Activated naive CD8-positive, alpha-beta T cell treated with anti-CD3 and anti-CD28 coated beads for 36 hours (primary cell): ENCODE measurements around the gene PSMD6. TPM values are rescaled to one million over a fixed set of nuclear protein-coding genes. Genes with fewer than 3 reads are reported as not detected.

Source experiments
- DNase-seq: peaks from one replicate; pipeline ENCODE4 v3.0.0; 2021
- H3K27ac Mint-ChIP-seq: one replicate; pipeline ENCODE4 v1.8.0; 2022; ENCODE audit warnings: mild to moderate bottlenecking, moderate library complexity, mixed read lengths
- H3K27me3 Mint-ChIP-seq: one replicate; pipeline ENCODE4 v1.8.0; 2022; ENCODE audit warnings: mild to moderate bottlenecking, mixed read lengths
- H3K36me3 Mint-ChIP-seq: one replicate; pipeline ENCODE4 v1.8.0; 2021; ENCODE audit warnings: mild to moderate bottlenecking, mixed read lengths
- H3K4me1 Mint-ChIP-seq: one replicate; pipeline ENCODE4 v1.8.0; 2021; ENCODE audit warnings: mixed read lengths
- H3K4me3 Mint-ChIP-seq: one replicate; pipeline ENCODE4 v1.8.0; 2022; ENCODE audit warnings: mild to moderate bottlenecking, moderate library complexity, mixed read lengths
- H3K9me3 Mint-ChIP-seq: one replicate; pipeline ENCODE4 v1.8.0; 2022; ENCODE audit warnings: mixed read lengths
- total RNA-seq, 2 experiments: library from RNA; stranded (reverse); gene quantifications; one replicate each; pipeline ENCODE4 v1.2.3, GENCODE V29; 2021

The PSMD6 gene
- total RNA-seq, 2 experiments from 2014 or later, result 130 to 132 TPM

- H3K27ac Mint-ChIP-seq, result peak overlapping the region; percentile 92
- H3K27me3 Mint-ChIP-seq, result no peaks in the 10 kb centered on the region
- H3K4me1 Mint-ChIP-seq, result peaks cover 74% of the 10 kb centered on the region
- H3K9me3 Mint-ChIP-seq, result peaks cover 3% of the 10 kb centered on the region
- H3K4me3 Mint-ChIP-seq, result no peak overlapping the region
- peaks cover 55% of the 10 kb centered on the region for H3K36me3 Mint-ChIP-seq
- DNase-seq, result no peak
Measured at GRCh38 chr3:63981980-63982379, 41.3 kb downstream of the PSMD6 start.

GRCh38 chr3:63980830-63981498, 42.3 kb downstream of the PSMD6 start:
- Mint-ChIP-seq H3K27me3 (no peaks in the 10 kb centered on the region), H3K36me3 (peaks cover 61% of the 10 kb centered on the region), H3K27ac (peak overlapping the region; percentile 92), H3K4me3 (no peak overlapping the region), H3K9me3 (peaks cover 3% of the 10 kb centered on the region), H3K4me1 (peaks cover 81% of the 10 kb centered on the region)
- no peak for DNase-seq

- DNase-seq, result no peak
- peak overlapping the region; percentile 92 for H3K27ac Mint-ChIP-seq
- peak overlapping the region; percentile 71 for H3K4me3 Mint-ChIP-seq
- peaks cover 3% of the 10 kb centered on the region for H3K9me3 Mint-ChIP-seq
- H3K4me1 Mint-ChIP-seq, result peaks cover 79% of the 10 kb centered on the region
- H3K27me3 Mint-ChIP-seq, result no peaks in the 10 kb centered on the region
- peaks cover 58% of the 10 kb centered on the region for H3K36me3 Mint-ChIP-seq
Measured at GRCh38 chr3:63980019-63980418, 43.3 kb downstream of the PSMD6 start.

GRCh38 chr3:63979093-63979885, 44.0 kb downstream of the PSMD6 start:
- Mint-ChIP-seq H3K36me3 (peaks cover 57% of the 10 kb centered on the region), H3K4me3 (peak overlapping the region; percentile 71), H3K27ac (peak overlapping the region; percentile 92), H3K9me3 (peaks cover 3% of the 10 kb centered on the region), H3K4me1 (peaks cover 83% of the 10 kb centered on the region), H3K27me3 (no peaks in the 10 kb centered on the region)
- no peak for DNase-seq

GRCh38 chr3:63977893-63978292, 45.4 kb downstream of the PSMD6 start:
- H3K27me3 Mint-ChIP-seq, result no peaks in the 10 kb centered on the region
- peak overlapping the region; percentile 18 for H3K4me3 Mint-ChIP-seq
- peak overlapping the region; percentile 92 for H3K27ac Mint-ChIP-seq

GRCh38 chr3:63976872-63977200, 46.5 kb downstream of the PSMD6 start:
- H3K27me3 Mint-ChIP-seq, result no peaks in the 10 kb centered on the region
- peak overlapping the region; percentile 28 for H3K27ac Mint-ChIP-seq
- no peak overlapping the region for H3K4me3 Mint-ChIP-seq
- H3K9me3 Mint-ChIP-seq, result peaks cover 7% of the 10 kb centered on the region
- DNase-seq, result no peak
- H3K4me1 Mint-ChIP-seq, result peaks cover 91% of the 10 kb centered on the region
- H3K36me3 Mint-ChIP-seq, result peaks cover 59% of the 10 kb centered on the region

More at GRCh38 chr3:63977893-63978292, 45.4 kb downstream of the PSMD6 start:
- Mint-ChIP-seq H3K4me1 (peaks cover 90% of the 10 kb centered on the region), H3K36me3 (peaks cover 62% of the 10 kb centered on the region), H3K9me3 (peaks cover 7% of the 10 kb centered on the region)
- no peak for DNase-seq

- Mint-ChIP-seq H3K9me3 (peaks cover 7% of the 10 kb centered on the region), H3K27me3 (no peaks in the 10 kb centered on the region), H3K27ac (peak overlapping the region; percentile 83), H3K4me1 (peaks cover 90% of the 10 kb centered on the region), H3K4me3 (no peak overlapping the region), H3K36me3 (peaks cover 57% of the 10 kb centered on the region)
- DNase-seq, result no peak
Measured at GRCh38 chr3:63976161-63976871, 47.0 kb downstream of the PSMD6 start.

GRCh38 chr3:63975723-63976122, 47.6 kb downstream of the PSMD6 start:
- peak overlapping the region; percentile 83 for H3K27ac Mint-ChIP-seq
- H3K27me3 Mint-ChIP-seq, result no peaks in the 10 kb centered on the region
- H3K36me3 Mint-ChIP-seq, result peaks cover 53% of the 10 kb centered on the region
- H3K9me3 Mint-ChIP-seq, result peaks cover 7% of the 10 kb centered on the region
- no peak for DNase-seq
- peaks cover 90% of the 10 kb centered on the region for H3K4me1 Mint-ChIP-seq
- peak overlapping the region; percentile 2 for H3K4me3 Mint-ChIP-seq

GRCh38 chr3:63974451-63974850, 48.8 kb downstream of the PSMD6 start:
- H3K27me3 Mint-ChIP-seq, result no peaks in the 10 kb centered on the region
- H3K9me3 Mint-ChIP-seq, result peaks cover 4% of the 10 kb centered on the region
- no peak for DNase-seq
- H3K27ac Mint-ChIP-seq, result peak overlapping the region; percentile 61
- H3K36me3 Mint-ChIP-seq, result peaks cover 42% of the 10 kb centered on the region
- no peak overlapping the region for H3K4me3 Mint-ChIP-seq
- peaks cover 90% of the 10 kb centered on the region for H3K4me1 Mint-ChIP-seq

- H3K27me3 Mint-ChIP-seq, result no peaks in the 10 kb centered on the region
- no peak for DNase-seq
- H3K4me3 Mint-ChIP-seq, result no peak overlapping the region
- peaks cover 91% of the 10 kb centered on the region for H3K4me1 Mint-ChIP-seq
- peak overlapping the region; percentile 67 for H3K27ac Mint-ChIP-seq
- H3K9me3 Mint-ChIP-seq, result peaks cover 4% of the 10 kb centered on the region
- peaks cover 41% of the 10 kb centered on the region for H3K36me3 Mint-ChIP-seq
Measured at GRCh38 chr3:63973406-63973805, 49.9 kb downstream of the PSMD6 start.

GRCh38 chr3:63972987-63973386, 50.3 kb downstream of the PSMD6 start:
- Mint-ChIP-seq H3K27me3 (no peaks in the 10 kb centered on the region), H3K4me3 (no peak overlapping the region), H3K27ac (peak overlapping the region; percentile 93), H3K36me3 (peaks cover 39% of the 10 kb centered on the region), H3K9me3 (peaks cover 4% of the 10 kb centered on the region), H3K4me1 (peaks cover 91% of the 10 kb centered on the region)
- DNase-seq, result no peak

GRCh38 chr3:63972196-63972595, 51.1 kb downstream of the PSMD6 start:
- peaks cover 37% of the 10 kb centered on the region for H3K36me3 Mint-ChIP-seq
- H3K27ac Mint-ChIP-seq, result peak overlapping the region; percentile 93
- peaks cover 4% of the 10 kb centered on the region for H3K9me3 Mint-ChIP-seq
- H3K4me3 Mint-ChIP-seq, result peak overlapping the region; percentile 47
- peaks cover 89% of the 10 kb centered on the region for H3K4me1 Mint-ChIP-seq
- H3K27me3 Mint-ChIP-seq, result no peaks in the 10 kb centered on the region
- no peak for DNase-seq

- Mint-ChIP-seq H3K4me1 (peaks cover 85% of the 10 kb centered on the region), H3K27me3 (no peaks in the 10 kb centered on the region), H3K4me3 (peak overlapping the region; percentile 83), H3K27ac (peak overlapping the region; percentile 94), H3K9me3 (peaks cover 4% of the 10 kb centered on the region), H3K36me3 (peaks cover 30% of the 10 kb centered on the region)
- no peak for DNase-seq
Measured at GRCh38 chr3:63970631-63971475, 52.4 kb downstream of the PSMD6 start.

- Mint-ChIP-seq H3K9me3 (peaks cover 4% of the 10 kb centered on the region), H3K4me1 (peaks cover 85% of the 10 kb centered on the region), H3K36me3 (peaks cover 27% of the 10 kb centered on the region), H3K27ac (peak overlapping the region; percentile 94), H3K4me3 (peak overlapping the region; percentile 83), H3K27me3 (no peaks in the 10 kb centered on the region)
- DNase-seq, result no peak
Measured at GRCh38 chr3:63969876-63970275, 53.4 kb downstream of the PSMD6 start.
